Measurements from ENCODE around the gene SDHA. TPM values are rescaled to one million over a fixed set of nuclear protein-coding genes. Genes with fewer than 3 reads are reported as not detected.
A peak's percentile ranks its signal among the peaks of the same experiment; 100 is the strongest.
"Not testable (repeated sequence)": the region's sequence is repeated elsewhere in the genome, so short reads cannot be mapped to it uniquely, and the experiment has no call there.

Gene SDHA
- total RNA-seq, 1 experiment from 2014 or later, result 134 TPM

- ChIA-PET CTCF (interaction anchor here (0.9 to 1.2 kb wide), 4 partner anchors 45 to 175 kb away, joined by 4 to 6 read pairs (median 4); no protein-coding TSS in a partner anchor), POLR2A (interaction anchor here (0.8 to 1.5 kb wide), 4 partner anchors 12 to 621 kb away, joined by 3 to 8 read pairs (median 3); partner anchors contain the start of genes BRD9 and TRIP13)
- H3K27me3 ChIP-seq (ENCODE audit: insufficient read depth, low read length); intact Hi-C loops (cut with micrococcal nuclease); H3K9me3 ChIP-seq (ENCODE audit: control insufficient read depth in 1 of 2, insufficient read depth in 1 of 2, low read depth in 1 of 2, low read length in 2 of 2); BruUV-seq (replicated peaks); ATAC-seq; H2AFZ ChIP-seq (ENCODE audit: low read depth, low read length, poor library complexity, severe bottlenecking); H4K20me1 ChIP-seq (ENCODE audit: insufficient read depth); H3K9me2 ChIP-seq (ENCODE audit: insufficient read depth); RAD21 ChIA-PET (ENCODE audit: low non-redundant PET in 1 of 2, low total read pairs in 2 of 2, uncharacterized antibody in 2 of 2, unreplicated experiment in 2 of 2); DNase-seq (ENCODE audit: low read depth, low spot score): not testable (repeated sequence)
- Histone ChIP-seq H3K9ac (ENCODE audit: low read length) (peak overlapping the region; percentile 84), H3K79me2 (ENCODE audit: insufficient read depth, low read length) (peaks cover 47% of the 10 kb centered on the region), H3K4me3 (replicated peaks in 1 of 2; ENCODE audit: low read depth in 1 of 2, low read length in 2 of 2) (peak overlapping the region; percentile 69 to 80), H3K36me3 (ENCODE audit: control insufficient read depth in 1 of 2, insufficient read depth in 2 of 2, low read length in 2 of 2) (peaks cover 9 to 25% of the 10 kb centered on the region in 2 experiments; a peak in 3 of 4 replicates), H3K4me2 (ENCODE audit: low read length) (peak overlapping the region; percentile 63), H3K4me1 (ENCODE audit: control insufficient read depth in 1 of 2, insufficient read depth in 2 of 2, low read length in 2 of 2) (peaks cover 6 to 17% of the 10 kb centered on the region in 2 experiments; a peak in 3 of 4 replicates), H3K27ac (ENCODE audit: low read depth, low read length) (peak overlapping the region; percentile 65; the same call in 1 of the 2 replicates)
- TF ChIP-seq ZFX (IDR thresholded peaks at IDR 0.05), result peak; percentile 80
Measured at GRCh38 chr5:271828-272167, 53.7 kb downstream of the SDHA start.

GRCh38 chr5:273091-273490 lies 55.0 kb downstream of the SDHA start:
- DNase-seq (ENCODE audit: low read depth, low spot score); H3K27ac ChIP-seq (ENCODE audit: low read depth, low read length); H3K9me2 ChIP-seq (ENCODE audit: insufficient read depth); H4K20me1 ChIP-seq (ENCODE audit: insufficient read depth); H3K27me3 ChIP-seq (ENCODE audit: insufficient read depth, low read length); CTCF ChIA-PET; H2AFZ ChIP-seq (ENCODE audit: low read depth, low read length, poor library complexity, severe bottlenecking); BruUV-seq (replicated peaks); H3K9ac ChIP-seq (ENCODE audit: low read length); RAD21 ChIA-PET (ENCODE audit: low non-redundant PET in 1 of 2, low total read pairs in 2 of 2, uncharacterized antibody in 2 of 2, unreplicated experiment in 2 of 2); H3K9me3 ChIP-seq (ENCODE audit: control insufficient read depth in 1 of 2, insufficient read depth in 1 of 2, low read depth in 1 of 2, low read length in 2 of 2); POLR2A ChIA-PET; intact Hi-C loops (cut with micrococcal nuclease); ATAC-seq: not testable (repeated sequence)
- peaks cover 9 to 25% of the 10 kb centered on the region in 2 experiments; a peak in 3 of 4 replicates for H3K36me3 ChIP-seq (ENCODE audit: control insufficient read depth in 1 of 2, insufficient read depth in 2 of 2, low read length in 2 of 2)
- H3K4me2 ChIP-seq (ENCODE audit: low read length), result peak overlapping the region; percentile 59
- peaks cover 6 to 17% of the 10 kb centered on the region in 2 experiments; a peak in 3 of 4 replicates for H3K4me1 ChIP-seq (ENCODE audit: control insufficient read depth in 1 of 2, insufficient read depth in 2 of 2, low read length in 2 of 2)
- peaks cover 55% of the 10 kb centered on the region for H3K79me2 ChIP-seq (ENCODE audit: insufficient read depth, low read length)
- H3K4me3 ChIP-seq (replicated peaks in 1 of 2; ENCODE audit: low read depth in 1 of 2, low read length in 2 of 2), result peak overlapping the region in 1 of 2 experiments; percentile 45; a peak in 2 of 4 replicates

GRCh38 chr5:273491-273890 lies 55.4 kb downstream of the SDHA start:
- H4K20me1 ChIP-seq (ENCODE audit: insufficient read depth); RAD21 ChIA-PET (ENCODE audit: low non-redundant PET in 1 of 2, low total read pairs in 2 of 2, uncharacterized antibody in 2 of 2, unreplicated experiment in 2 of 2); CTCF ChIA-PET; intact Hi-C loops (cut with micrococcal nuclease); H3K4me3 ChIP-seq (replicated peaks in 1 of 2; ENCODE audit: low read depth in 1 of 2, low read length in 2 of 2); DNase-seq (ENCODE audit: low read depth, low spot score); H3K27ac ChIP-seq (ENCODE audit: low read depth, low read length); BruUV-seq (replicated peaks); H3K9me2 ChIP-seq (ENCODE audit: insufficient read depth); H3K9me3 ChIP-seq (ENCODE audit: control insufficient read depth in 1 of 2, insufficient read depth in 1 of 2, low read depth in 1 of 2, low read length in 2 of 2); ATAC-seq; H3K9ac ChIP-seq (ENCODE audit: low read length); POLR2A ChIA-PET; H2AFZ ChIP-seq (ENCODE audit: low read depth, low read length, poor library complexity, severe bottlenecking); H3K27me3 ChIP-seq (ENCODE audit: insufficient read depth, low read length): not testable (repeated sequence)
- peaks cover 6 to 17% of the 10 kb centered on the region in 2 experiments; a peak in 3 of 4 replicates for H3K4me1 ChIP-seq (ENCODE audit: control insufficient read depth in 1 of 2, insufficient read depth in 2 of 2, low read length in 2 of 2)
- H3K36me3 ChIP-seq (ENCODE audit: control insufficient read depth in 1 of 2, insufficient read depth in 2 of 2, low read length in 2 of 2), result peaks cover 9 to 25% of the 10 kb centered on the region in 2 experiments; a peak in 3 of 4 replicates
- H3K4me2 ChIP-seq (ENCODE audit: low read length), result peak overlapping the region; percentile 59; the same call in 1 of the 2 replicates
- peaks cover 59% of the 10 kb centered on the region for H3K79me2 ChIP-seq (ENCODE audit: insufficient read depth, low read length)

GRCh38 chr5:274346-274745 lies 56.2 kb downstream of the SDHA start:
- H3K4me2 ChIP-seq (ENCODE audit: low read length); POLR2A ChIA-PET; H3K27ac ChIP-seq (ENCODE audit: low read depth, low read length); H3K9me3 ChIP-seq (ENCODE audit: control insufficient read depth in 1 of 2, insufficient read depth in 1 of 2, low read depth in 1 of 2, low read length in 2 of 2); H3K27me3 ChIP-seq (ENCODE audit: insufficient read depth, low read length); intact Hi-C loops (cut with micrococcal nuclease); H3K9ac ChIP-seq (ENCODE audit: low read length); H3K4me3 ChIP-seq (replicated peaks in 1 of 2; ENCODE audit: low read depth in 1 of 2, low read length in 2 of 2); RAD21 ChIA-PET (ENCODE audit: low non-redundant PET in 1 of 2, low total read pairs in 2 of 2, uncharacterized antibody in 2 of 2, unreplicated experiment in 2 of 2); ATAC-seq; BruUV-seq (replicated peaks); H4K20me1 ChIP-seq (ENCODE audit: insufficient read depth); CTCF ChIA-PET; H3K9me2 ChIP-seq (ENCODE audit: insufficient read depth); H2AFZ ChIP-seq (ENCODE audit: low read depth, low read length, poor library complexity, severe bottlenecking); DNase-seq (ENCODE audit: low read depth, low spot score): not testable (repeated sequence)
- Histone ChIP-seq H3K4me1 (ENCODE audit: control insufficient read depth in 1 of 2, insufficient read depth in 2 of 2, low read length in 2 of 2) (peaks cover 6 to 17% of the 10 kb centered on the region in 2 experiments; a peak in 3 of 4 replicates), H3K79me2 (ENCODE audit: insufficient read depth, low read length) (peaks cover 68% of the 10 kb centered on the region), H3K36me3 (ENCODE audit: control insufficient read depth in 1 of 2, insufficient read depth in 2 of 2, low read length in 2 of 2) (peaks cover 9 to 25% of the 10 kb centered on the region in 2 experiments; a peak in 3 of 4 replicates)

All from HCT116 (cell line).